ENCODE measurements around the gene ARHGAP25.
"Not testable (repeated sequence)": the region's sequence is repeated elsewhere in the genome, so short reads cannot be mapped to it uniquely, and the experiment has no call there.

Gene ARHGAP25

GRCh38 chr2:68799140-68800026 lies 64.8 kb downstream of the ARHGAP25 start:
- H3K4me3 ChIP-seq (ENCODE audit: low read length) = no peak overlapping the region
- no peak for TF ChIP-seq ZNF274 (IDR thresholded peaks at IDR 0.05; ENCODE audit: low read depth, low read length)

- TF ChIP-seq ZNF274 (IDR thresholded peaks at IDR 0.05; ENCODE audit: low read depth, low read length) = no peak
- no peak overlapping the region for H3K4me3 ChIP-seq (ENCODE audit: low read length)
Observed at GRCh38 chr2:68800027-68800401, 65.4 kb downstream of the ARHGAP25 start.

- no peak overlapping the region for H3K4me3 ChIP-seq (ENCODE audit: low read length)
Observed at GRCh38 chr2:68800517-68800916, 65.9 kb downstream of the ARHGAP25 start.

GRCh38 chr2:68802161-68802560 lies 67.5 kb downstream of the ARHGAP25 start:
- H3K4me3 ChIP-seq (ENCODE audit: low read length) = not testable (repeated sequence)

More at GRCh38 chr2:68800517-68800916, 65.9 kb downstream of the ARHGAP25 start:
- no peak for TF ChIP-seq ZNF274 (IDR thresholded peaks at IDR 0.05; ENCODE audit: low read depth, low read length)

- TF ChIP-seq ZNF274 (IDR thresholded peaks at IDR 0.05; ENCODE audit: low read depth, low read length) = no peak
- no peak overlapping the region for H3K4me3 ChIP-seq (ENCODE audit: low read length)
Observed at GRCh38 chr2:68805025-68805424, 70.4 kb downstream of the ARHGAP25 start.

GRCh38 chr2:68806511-68807109 lies 72.0 kb downstream of the ARHGAP25 start:
- no peak for TF ChIP-seq ZNF274 (IDR thresholded peaks at IDR 0.05; ENCODE audit: low read depth, low read length)

GRCh38 chr2:68807821-68808266 lies 73.2 kb downstream of the ARHGAP25 start:
- no peak overlapping the region for H3K4me3 ChIP-seq (ENCODE audit: low read length)
- no peak for TF ChIP-seq ZNF274 (IDR thresholded peaks at IDR 0.05; ENCODE audit: low read depth, low read length)

More at GRCh38 chr2:68806511-68807109, 72.0 kb downstream of the ARHGAP25 start:
- no peak overlapping the region for H3K4me3 ChIP-seq (ENCODE audit: low read length)

- TF ChIP-seq ZNF274 (IDR thresholded peaks at IDR 0.05; ENCODE audit: low read depth, low read length) = no peak
- no peak overlapping the region for H3K4me3 ChIP-seq (ENCODE audit: low read length)
Observed at GRCh38 chr2:68809324-68810240, 75.0 kb downstream of the ARHGAP25 start.

- TF ChIP-seq ZNF274 (IDR thresholded peaks at IDR 0.05; ENCODE audit: low read depth, low read length) = no peak
- H3K4me3 ChIP-seq (ENCODE audit: low read length) = no peak overlapping the region
Observed at GRCh38 chr2:68811364-68811763, 76.8 kb downstream of the ARHGAP25 start.

GRCh38 chr2:68812251-68812650 lies 77.6 kb downstream of the ARHGAP25 start:
- no peak for TF ChIP-seq ZNF274 (IDR thresholded peaks at IDR 0.05; ENCODE audit: low read depth, low read length)
- no peak overlapping the region for H3K4me3 ChIP-seq (ENCODE audit: low read length)

GRCh38 chr2:68813596-68813995 lies 79.0 kb downstream of the ARHGAP25 start:
- H3K4me3 ChIP-seq (ENCODE audit: low read length) = no peak overlapping the region

GRCh38 chr2:68817306-68817705 lies 82.7 kb downstream of the ARHGAP25 start:
- no peak for TF ChIP-seq ZNF274 (IDR thresholded peaks at IDR 0.05; ENCODE audit: low read depth, low read length)
- no peak overlapping the region for H3K4me3 ChIP-seq (ENCODE audit: low read length)

More at GRCh38 chr2:68813596-68813995, 79.0 kb downstream of the ARHGAP25 start:
- no peak for TF ChIP-seq ZNF274 (IDR thresholded peaks at IDR 0.05; ENCODE audit: low read depth, low read length)

GRCh38 chr2:68819556-68819955 lies 84.9 kb downstream of the ARHGAP25 start:
- no peak overlapping the region for H3K4me3 ChIP-seq (ENCODE audit: low read length)
- TF ChIP-seq ZNF274 (IDR thresholded peaks at IDR 0.05; ENCODE audit: low read depth, low read length) = no peak

- no peak overlapping the region for H3K4me3 ChIP-seq (ENCODE audit: low read length)
- TF ChIP-seq ZNF274 (IDR thresholded peaks at IDR 0.05; ENCODE audit: low read depth, low read length) = no peak
Observed at GRCh38 chr2:68822207-68822872, 87.7 kb downstream of the ARHGAP25 start.

Data from GM08714 (cell line).